ENCODE data around the gene SLC4A8.

Gene SLC4A8

DNA sequence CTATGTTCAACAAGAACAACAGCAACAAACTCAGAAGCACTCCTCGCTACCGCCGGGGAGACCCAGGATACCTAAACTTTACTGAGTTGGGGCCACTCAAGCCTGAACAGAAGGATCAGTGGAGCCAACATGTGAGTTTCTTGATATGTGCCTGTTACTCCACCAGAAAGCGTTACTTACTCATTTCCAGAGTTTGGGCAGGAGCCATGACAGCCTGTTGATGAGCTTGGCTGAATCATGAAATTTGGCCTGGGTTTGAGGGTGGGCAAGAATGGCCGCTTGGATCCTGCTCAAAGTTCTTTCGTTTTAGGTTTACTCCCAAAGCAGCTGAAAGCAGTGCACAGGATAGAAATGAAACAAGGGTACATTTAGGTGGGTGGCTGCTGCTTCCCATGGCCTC, 21.5 kb upstream of the SLC4A8 start:
- no peak for DNase-seq (ENCODE audit: low read depth)

DNA sequence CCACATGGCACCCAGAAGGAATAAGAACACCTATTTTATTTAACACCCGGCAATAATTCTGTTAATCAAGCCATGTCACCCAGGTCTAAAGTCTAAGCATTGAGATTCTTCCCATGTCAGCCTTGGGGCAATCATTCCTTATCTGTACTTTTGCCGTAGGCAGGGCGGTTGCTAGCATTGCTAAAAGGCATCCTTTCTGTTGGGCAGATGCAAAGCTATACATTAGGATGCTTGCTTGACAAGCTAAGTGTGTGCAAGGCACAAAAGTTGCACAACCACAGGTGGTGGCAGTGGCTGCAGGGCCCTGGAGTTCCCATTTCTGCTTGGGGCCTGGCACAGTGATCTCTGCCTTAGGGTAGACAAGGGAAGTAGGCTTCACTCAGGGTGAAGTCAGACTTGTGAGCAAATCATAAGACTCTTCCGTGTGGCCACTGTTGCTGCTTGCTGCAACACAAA, 20.9 kb upstream of the SLC4A8 start:
- TF ChIP-seq, protein P1, sequence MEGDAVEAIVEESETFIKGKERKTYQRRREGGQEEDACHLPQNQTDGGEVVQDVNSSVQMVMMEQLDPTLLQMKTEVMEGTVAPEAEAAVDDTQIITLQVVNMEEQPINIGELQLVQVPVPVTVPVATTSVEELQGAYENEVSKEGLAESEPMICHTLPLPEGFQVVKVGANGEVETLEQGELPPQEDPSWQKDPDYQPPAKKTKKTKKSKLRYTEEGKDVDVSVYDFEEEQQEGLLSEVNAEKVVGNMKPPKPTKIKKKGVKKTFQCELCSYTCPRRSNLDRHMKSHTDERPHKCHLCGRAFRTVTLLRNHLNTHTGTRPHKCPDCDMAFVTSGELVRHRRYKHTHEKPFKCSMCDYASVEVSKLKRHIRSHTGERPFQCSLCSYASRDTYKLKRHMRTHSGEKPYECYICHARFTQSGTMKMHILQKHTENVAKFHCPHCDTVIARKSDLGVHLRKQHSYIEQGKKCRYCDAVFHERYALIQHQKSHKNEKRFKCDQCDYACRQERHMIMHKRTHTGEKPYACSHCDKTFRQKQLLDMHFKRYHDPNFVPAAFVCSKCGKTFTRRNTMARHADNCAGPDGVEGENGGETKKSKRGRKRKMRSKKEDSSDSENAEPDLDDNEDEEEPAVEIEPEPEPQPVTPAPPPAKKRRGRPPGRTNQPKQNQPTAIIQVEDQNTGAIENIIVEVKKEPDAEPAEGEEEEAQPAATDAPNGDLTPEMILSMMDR (IDR thresholded peaks at IDR 0.05; ENCODE audit: control insufficient read depth, insufficient read depth, low read depth, low read length, missing control alignments), result no peak
- DNase-seq (ENCODE audit: low read depth), result no peak
- H3K4me3 ChIP-seq (ENCODE audit: control insufficient read depth, low read depth, low read length), result no peak overlapping the region

More for the DNA sequence above, 21.5 kb upstream of the SLC4A8 start:
- TF ChIP-seq, protein P1 (IDR thresholded peaks at IDR 0.05; ENCODE audit: control insufficient read depth, insufficient read depth, low read depth, low read length, missing control alignments), result no peak
- no peak overlapping the region for H3K4me3 ChIP-seq (ENCODE audit: control insufficient read depth, low read depth, low read length)

DNA sequence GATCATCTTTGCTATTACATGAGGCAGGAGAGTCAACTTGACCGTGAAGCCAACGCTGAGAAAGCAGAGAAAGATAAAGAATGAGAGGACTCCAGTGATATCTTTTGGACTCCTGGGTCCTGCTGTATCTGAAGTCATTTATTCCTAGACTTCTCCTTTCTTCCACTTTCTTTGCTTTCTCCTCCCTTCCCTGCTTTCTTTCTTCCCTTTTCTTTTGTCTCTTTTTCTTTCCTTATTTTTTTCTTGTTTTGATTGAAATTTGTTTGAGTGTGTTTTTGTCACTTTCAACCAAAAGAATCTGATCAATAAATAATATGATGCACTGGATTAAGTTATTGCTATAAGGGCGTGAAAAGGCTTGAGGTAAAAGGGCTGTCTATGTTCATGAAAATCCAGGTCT, 20.0 kb upstream of the SLC4A8 start:
- H3K4me3 ChIP-seq (ENCODE audit: control insufficient read depth, low read depth, low read length), result no peak overlapping the region
- TF ChIP-seq, protein P1 (IDR thresholded peaks at IDR 0.05; ENCODE audit: control insufficient read depth, insufficient read depth, low read depth, low read length, missing control alignments), result no peak
- DNase-seq (ENCODE audit: low read depth), result no peak

DNA sequence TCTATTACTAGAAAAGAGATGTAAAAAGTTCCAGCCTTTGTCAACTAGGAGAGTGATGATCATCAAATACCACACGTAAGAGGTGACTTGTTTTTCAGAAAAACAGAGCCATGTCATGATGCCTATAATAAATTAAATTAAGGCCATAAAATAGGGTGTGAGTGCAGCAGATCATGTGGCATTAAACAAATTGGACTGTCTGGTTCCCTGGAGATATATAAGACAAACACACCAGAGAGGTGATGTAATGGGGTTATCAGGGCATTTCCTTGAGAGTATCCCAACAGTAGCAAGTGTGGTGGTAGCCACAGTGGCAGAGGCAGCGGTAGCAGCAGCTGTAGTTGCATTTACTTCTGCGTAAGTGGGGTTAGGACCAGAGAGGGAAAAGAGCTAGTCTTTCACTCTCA, 18.8 kb upstream of the SLC4A8 start:
- TF ChIP-seq, protein P1 (IDR thresholded peaks at IDR 0.05; ENCODE audit: control insufficient read depth, insufficient read depth, low read depth, low read length, missing control alignments), result no peak
- H3K4me3 ChIP-seq (ENCODE audit: control insufficient read depth, low read depth, low read length), result no peak overlapping the region
- no peak for DNase-seq (ENCODE audit: low read depth)

- no peak for DNase-seq (ENCODE audit: low read depth)
- no peak overlapping the region for H3K4me3 ChIP-seq (ENCODE audit: control insufficient read depth, low read depth, low read length)
- TF ChIP-seq, protein P1 (IDR thresholded peaks at IDR 0.05; ENCODE audit: control insufficient read depth, insufficient read depth, low read depth, low read length, missing control alignments), result no peak
These were observed 18.3 kb upstream of the SLC4A8 start for GRCh38 chr12:51406290-51406689.

DNA sequence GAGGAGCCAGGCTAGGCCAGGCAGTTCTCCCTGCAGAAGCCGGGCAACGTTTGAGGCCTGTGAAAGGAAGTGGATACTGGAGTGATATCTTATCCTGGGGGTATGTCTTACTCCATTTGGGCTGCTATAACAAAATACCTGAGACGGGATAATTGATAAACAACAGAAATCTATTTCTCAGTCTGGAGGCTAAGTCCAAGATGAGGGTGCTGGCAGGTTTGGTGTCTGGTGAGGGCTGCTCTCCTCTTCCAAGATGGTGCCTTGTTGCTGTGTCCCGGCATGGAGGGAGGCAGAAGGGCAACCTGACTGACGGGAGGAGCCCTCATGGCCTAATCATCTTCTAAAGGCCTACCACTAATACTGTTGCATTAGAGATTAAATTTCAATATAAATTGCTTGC, 17.8 kb upstream of the SLC4A8 start:
- TF ChIP-seq, protein P1 (IDR thresholded peaks at IDR 0.05; ENCODE audit: control insufficient read depth, insufficient read depth, low read depth, low read length, missing control alignments), result no peak
- DNase-seq (ENCODE audit: low read depth), result no peak
- no peak overlapping the region for H3K4me3 ChIP-seq (ENCODE audit: control insufficient read depth, low read depth, low read length)

GRCh38 chr12:51407604-51408003, 17.0 kb upstream of the SLC4A8 start:
- TF ChIP-seq, protein P1 (IDR thresholded peaks at IDR 0.05; ENCODE audit: control insufficient read depth, insufficient read depth, low read depth, low read length, missing control alignments), result no peak
- DNase-seq (ENCODE audit: low read depth), result no peak
- no peak overlapping the region for H3K4me3 ChIP-seq (ENCODE audit: control insufficient read depth, low read depth, low read length)

Measured in AG09309 (cell line).